ENCODE results near the gene ITGAV.

GRCh38 chr2:186696290-186696689 is 106.4 kb downstream of the ITGAV start:
- TF ChIP-seq, protein P1, sequence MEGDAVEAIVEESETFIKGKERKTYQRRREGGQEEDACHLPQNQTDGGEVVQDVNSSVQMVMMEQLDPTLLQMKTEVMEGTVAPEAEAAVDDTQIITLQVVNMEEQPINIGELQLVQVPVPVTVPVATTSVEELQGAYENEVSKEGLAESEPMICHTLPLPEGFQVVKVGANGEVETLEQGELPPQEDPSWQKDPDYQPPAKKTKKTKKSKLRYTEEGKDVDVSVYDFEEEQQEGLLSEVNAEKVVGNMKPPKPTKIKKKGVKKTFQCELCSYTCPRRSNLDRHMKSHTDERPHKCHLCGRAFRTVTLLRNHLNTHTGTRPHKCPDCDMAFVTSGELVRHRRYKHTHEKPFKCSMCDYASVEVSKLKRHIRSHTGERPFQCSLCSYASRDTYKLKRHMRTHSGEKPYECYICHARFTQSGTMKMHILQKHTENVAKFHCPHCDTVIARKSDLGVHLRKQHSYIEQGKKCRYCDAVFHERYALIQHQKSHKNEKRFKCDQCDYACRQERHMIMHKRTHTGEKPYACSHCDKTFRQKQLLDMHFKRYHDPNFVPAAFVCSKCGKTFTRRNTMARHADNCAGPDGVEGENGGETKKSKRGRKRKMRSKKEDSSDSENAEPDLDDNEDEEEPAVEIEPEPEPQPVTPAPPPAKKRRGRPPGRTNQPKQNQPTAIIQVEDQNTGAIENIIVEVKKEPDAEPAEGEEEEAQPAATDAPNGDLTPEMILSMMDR (IDR thresholded peaks at IDR 0.05), result no peak
- TF ChIP-seq POLR2A (IDR thresholded peaks at IDR 0.05), result no peak

Data from ovary (tissue), 3 donors.